Measurements from ENCODE around the gene FN3K. TPM values are rescaled to one million over a fixed set of nuclear protein-coding genes. Genes with fewer than 3 reads are reported as not detected.

The FN3K gene
- total and polyA plus RNA-seq, 2 donors = 0.24 to 1.5 TPM

- H3K27ac ChIP-seq (ENCODE audit: low read depth in 1 of 2, low read length in 1 of 2) = no peak overlapping the region
- 98% methylated on average over 22 of the region's 22 CpGs for WGBS
- peaks cover 7 to 8% of the 10 kb centered on the region in 2 donors for H3K4me1 ChIP-seq (ENCODE audit: control insufficient read depth in 2 of 2, insufficient read depth in 2 of 2, low read length in 2 of 2)
- peaks cover 3 to 32% of the 10 kb centered on the region in 2 donors for H3K9me3 ChIP-seq (ENCODE audit: control insufficient read depth in 2 of 2, insufficient read depth in 1 of 2, low read length in 1 of 2)
- H3K4me3 ChIP-seq (ENCODE audit: low read length in 2 of 2) = no peak overlapping the region
- peaks cover 13 to 23% of the 10 kb centered on the region in 2 donors for H3K27me3 ChIP-seq (ENCODE audit: control insufficient read depth in 2 of 2, insufficient read depth in 1 of 2, low read length in 1 of 2)
- no peaks in the 10 kb centered on the region for H3K36me3 ChIP-seq (ENCODE audit: control insufficient read depth in 2 of 2, insufficient read depth in 2 of 2, low read length in 1 of 2)
- no peak for DNase-seq (ENCODE audit: low read depth in 6 of 9, low spot score in 9 of 9)
Measured at GRCh38 chr17:82693168-82693867, 42.1 kb upstream of the FN3K start.

GRCh38 chr17:82694647-82695046 lies 40.8 kb upstream of the FN3K start:
- no peak overlapping the region for H3K27ac ChIP-seq (ENCODE audit: low read depth in 1 of 2, low read length in 1 of 2)
- 84% methylated on average over 2 of the region's 2 CpGs for WGBS
- peaks cover 5 to 32% of the 10 kb centered on the region in 2 donors for H3K9me3 ChIP-seq (ENCODE audit: control insufficient read depth in 2 of 2, insufficient read depth in 1 of 2, low read length in 1 of 2)
- H3K27me3 ChIP-seq (ENCODE audit: control insufficient read depth in 2 of 2, insufficient read depth in 1 of 2, low read length in 1 of 2) = peaks cover 16 to 32% of the 10 kb centered on the region in 2 donors
- H3K4me1 ChIP-seq (ENCODE audit: control insufficient read depth in 2 of 2, insufficient read depth in 2 of 2, low read length in 2 of 2) = peaks cover 7 to 12% of the 10 kb centered on the region in 2 donors
- no peak overlapping the region for H3K4me3 ChIP-seq (ENCODE audit: low read length in 2 of 2)
- H3K36me3 ChIP-seq (ENCODE audit: control insufficient read depth in 2 of 2, insufficient read depth in 2 of 2, low read length in 1 of 2) = no peaks in the 10 kb centered on the region
- DNase-seq (ENCODE audit: low read depth in 6 of 9, low spot score in 9 of 9) = no peak

- DNase-seq (ENCODE audit: low read depth in 6 of 9, low spot score in 9 of 9) = no peak
- WGBS = 98% methylated on average over 16 of the region's 17 CpGs
- Histone ChIP-seq H3K9me3 (ENCODE audit: control insufficient read depth in 2 of 2, insufficient read depth in 1 of 2, low read length in 1 of 2) (peaks cover 5 to 32% of the 10 kb centered on the region in 2 donors), H3K4me1 (ENCODE audit: control insufficient read depth in 2 of 2, insufficient read depth in 2 of 2, low read length in 2 of 2) (peaks cover 7 to 12% of the 10 kb centered on the region in 2 donors), H3K4me3 (ENCODE audit: low read length in 2 of 2) (no peak overlapping the region), H3K27me3 (ENCODE audit: control insufficient read depth in 2 of 2, insufficient read depth in 1 of 2, low read length in 1 of 2) (peaks cover 16 to 43% of the 10 kb centered on the region in 2 donors), H3K36me3 (ENCODE audit: control insufficient read depth in 2 of 2, insufficient read depth in 2 of 2, low read length in 1 of 2) (no peaks in the 10 kb centered on the region), H3K27ac (ENCODE audit: low read depth in 1 of 2, low read length in 1 of 2) (no peak overlapping the region)
Measured at GRCh38 chr17:82696259-82696658, 39.2 kb upstream of the FN3K start.

- peaks cover 7 to 12% of the 10 kb centered on the region in 2 donors for H3K4me1 ChIP-seq (ENCODE audit: control insufficient read depth in 2 of 2, insufficient read depth in 2 of 2, low read length in 2 of 2)
- H3K4me3 ChIP-seq (ENCODE audit: low read length in 2 of 2) = peak overlapping the region; percentile 33 to 62
- H3K9me3 ChIP-seq (ENCODE audit: control insufficient read depth in 2 of 2, insufficient read depth in 1 of 2, low read length in 1 of 2) = peaks cover 5 to 32% of the 10 kb centered on the region in 2 donors
- H3K36me3 ChIP-seq (ENCODE audit: control insufficient read depth in 2 of 2, insufficient read depth in 2 of 2, low read length in 1 of 2) = no peaks in the 10 kb centered on the region
- H3K27me3 ChIP-seq (ENCODE audit: control insufficient read depth in 2 of 2, insufficient read depth in 1 of 2, low read length in 1 of 2) = peaks cover 16 to 43% of the 10 kb centered on the region in 2 donors
- H3K27ac ChIP-seq (ENCODE audit: low read depth in 1 of 2, low read length in 1 of 2) = no peak overlapping the region
- WGBS = 45% methylated on average over 48 of the region's 48 CpGs
- DNase-seq (ENCODE audit: low read depth in 6 of 9, low spot score in 9 of 9) = no peak
Measured at GRCh38 chr17:82696916-82697807, 38.3 kb upstream of the FN3K start.

GRCh38 chr17:82697808-82698064 lies 37.7 kb upstream of the FN3K start:
- no peak overlapping the region for H3K27ac ChIP-seq (ENCODE audit: low read depth in 1 of 2, low read length in 1 of 2)
- 3% methylated on average over 32 of the region's 32 CpGs for WGBS
- DNase-seq (ENCODE audit: low read depth in 6 of 9, low spot score in 9 of 9) = no peak
- H3K36me3 ChIP-seq (ENCODE audit: control insufficient read depth in 2 of 2, insufficient read depth in 2 of 2, low read length in 1 of 2) = no peaks in the 10 kb centered on the region
- H3K4me1 ChIP-seq (ENCODE audit: control insufficient read depth in 2 of 2, insufficient read depth in 2 of 2, low read length in 2 of 2) = peaks cover 7 to 12% of the 10 kb centered on the region in 2 donors
- peak overlapping the region; percentile 33 to 62 for H3K4me3 ChIP-seq (ENCODE audit: low read length in 2 of 2)
- peaks cover 5 to 32% of the 10 kb centered on the region in 2 donors for H3K9me3 ChIP-seq (ENCODE audit: control insufficient read depth in 2 of 2, insufficient read depth in 1 of 2, low read length in 1 of 2)
- peaks cover 16 to 43% of the 10 kb centered on the region in 2 donors for H3K27me3 ChIP-seq (ENCODE audit: control insufficient read depth in 2 of 2, insufficient read depth in 1 of 2, low read length in 1 of 2)

DNA sequence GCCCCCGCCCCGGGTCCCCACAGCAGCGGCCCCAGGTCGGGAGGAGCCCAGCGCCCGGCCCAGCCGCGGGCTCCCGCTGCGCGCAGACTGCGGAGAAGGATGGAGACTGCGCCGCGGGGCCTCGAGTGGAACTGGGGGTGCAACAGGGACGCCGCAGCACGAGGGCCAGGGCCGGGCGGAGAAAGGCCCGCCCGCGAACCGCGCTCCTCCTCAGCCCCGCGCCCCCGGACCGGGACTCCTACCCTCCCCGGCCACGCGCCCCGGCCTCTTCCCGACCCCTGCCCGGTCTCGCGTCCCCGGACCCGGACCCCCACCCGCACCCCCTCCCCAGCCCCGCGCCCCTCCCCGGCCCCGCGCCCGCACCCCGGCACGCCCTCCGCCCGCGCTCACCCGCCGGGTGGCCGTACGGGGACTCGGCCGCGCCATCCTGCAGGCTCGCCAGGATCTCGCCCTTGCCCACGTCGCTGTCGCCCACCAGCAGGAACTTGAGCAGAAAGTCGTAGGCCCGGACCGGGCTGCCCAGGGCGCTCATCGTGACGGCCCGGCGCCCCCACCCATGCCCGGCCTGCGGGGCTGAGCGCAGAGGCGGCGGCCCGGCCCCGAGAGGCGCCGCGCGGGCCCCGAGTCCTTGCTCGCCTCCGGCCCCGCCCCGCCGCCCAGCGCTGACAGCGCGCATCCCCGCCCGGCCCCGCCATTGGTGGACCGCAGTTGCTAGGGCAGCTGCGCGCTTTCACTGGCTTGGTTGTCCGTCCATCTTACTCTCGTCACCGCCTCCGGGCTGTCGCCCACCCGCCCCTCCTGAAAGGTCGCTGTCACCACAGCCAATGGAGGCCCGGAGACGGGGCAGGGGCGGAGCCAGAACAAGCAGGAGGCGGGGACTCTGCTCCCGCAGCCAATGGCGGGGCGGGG lies 37.1 kb upstream of the FN3K start, which contains the start of gene RAB40B:
Gene RAB40B (minus strand): TSS at position 634 of the 909 bp plus-strand sequence. CDS start 102 bp downstream, at position 532.
- Histone ChIP-seq H3K36me3 (ENCODE audit: control insufficient read depth in 2 of 2, insufficient read depth in 2 of 2, low read length in 1 of 2) (no peaks in the 10 kb centered on the region), H3K4me3 (ENCODE audit: low read length in 2 of 2) (peak within 1 kb of the TSS; percentile 37 to 62), H3K27ac (ENCODE audit: low read depth in 1 of 2, low read length in 1 of 2) (no peak within 1 kb of the TSS), H3K4me1 (ENCODE audit: control insufficient read depth in 2 of 2, insufficient read depth in 2 of 2, low read length in 2 of 2) (peaks cover 7 to 12% of the 10 kb centered on the region in 2 donors), H3K9me3 (ENCODE audit: control insufficient read depth in 2 of 2, insufficient read depth in 1 of 2, low read length in 1 of 2) (peaks cover 5 to 32% of the 10 kb centered on the region in 2 donors), H3K27me3 (ENCODE audit: control insufficient read depth in 2 of 2, insufficient read depth in 1 of 2, low read length in 1 of 2) (peaks cover 16 to 43% of the 10 kb centered on the region in 2 donors)
- under 1% methylated on average over 112 of the region's 112 CpGs for WGBS
- peak; percentile 82 to 97 (median 92) for DNase-seq (ENCODE audit: low read depth in 6 of 9, low spot score in 9 of 9)

GRCh38 chr17:82698974-82699442 lies 36.4 kb upstream of the FN3K start:
- peak overlapping the region; percentile 29 to 62 for H3K4me3 ChIP-seq (ENCODE audit: low read length in 2 of 2)
- H3K4me1 ChIP-seq (ENCODE audit: control insufficient read depth in 2 of 2, insufficient read depth in 2 of 2, low read length in 2 of 2) = peaks cover 7 to 12% of the 10 kb centered on the region in 2 donors
- WGBS = 9% methylated on average over 45 of the region's 45 CpGs
- peaks cover 5 to 29% of the 10 kb centered on the region in 2 donors for H3K9me3 ChIP-seq (ENCODE audit: control insufficient read depth in 2 of 2, insufficient read depth in 1 of 2, low read length in 1 of 2)
- no peaks in the 10 kb centered on the region for H3K36me3 ChIP-seq (ENCODE audit: control insufficient read depth in 2 of 2, insufficient read depth in 2 of 2, low read length in 1 of 2)
- H3K27me3 ChIP-seq (ENCODE audit: control insufficient read depth in 2 of 2, insufficient read depth in 1 of 2, low read length in 1 of 2) = peaks cover 16 to 43% of the 10 kb centered on the region in 2 donors
- no peak for DNase-seq (ENCODE audit: low read depth in 6 of 9, low spot score in 9 of 9)
- no peak overlapping the region for H3K27ac ChIP-seq (ENCODE audit: low read depth in 1 of 2, low read length in 1 of 2)

DNA sequence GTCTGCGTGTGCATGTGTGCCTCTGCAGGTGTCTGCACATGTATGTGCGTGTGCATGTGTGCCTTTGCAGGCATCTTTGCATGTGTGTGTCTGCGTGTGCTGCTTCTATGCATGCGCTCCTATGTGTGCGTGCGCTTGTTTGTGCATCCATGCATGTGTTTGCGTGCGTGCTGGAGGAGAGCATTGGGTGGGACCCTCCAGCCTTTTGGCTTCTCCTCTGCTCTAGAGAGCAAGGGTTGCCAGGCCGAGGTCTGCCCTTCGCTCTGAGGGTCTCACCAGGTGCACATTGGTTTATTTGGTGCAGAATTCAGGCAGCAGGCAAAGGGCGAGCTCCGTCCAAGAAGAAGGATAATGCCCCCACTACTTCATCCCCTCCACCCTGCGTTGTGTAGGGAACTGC lies 35.9 kb upstream of the FN3K start:
- peaks cover 7 to 12% of the 10 kb centered on the region in 2 donors for H3K4me1 ChIP-seq (ENCODE audit: control insufficient read depth in 2 of 2, insufficient read depth in 2 of 2, low read length in 2 of 2)
- H3K27me3 ChIP-seq (ENCODE audit: control insufficient read depth in 2 of 2, insufficient read depth in 1 of 2, low read length in 1 of 2) = peaks cover 16 to 43% of the 10 kb centered on the region in 2 donors
- no peaks in the 10 kb centered on the region for H3K36me3 ChIP-seq (ENCODE audit: control insufficient read depth in 2 of 2, insufficient read depth in 2 of 2, low read length in 1 of 2)
- no peak overlapping the region for H3K4me3 ChIP-seq (ENCODE audit: low read length in 2 of 2)
- H3K9me3 ChIP-seq (ENCODE audit: control insufficient read depth in 2 of 2, insufficient read depth in 1 of 2, low read length in 1 of 2) = peaks cover 4 to 24% of the 10 kb centered on the region in 2 donors
- DNase-seq (ENCODE audit: low read depth in 6 of 9, low spot score in 9 of 9) = no peak
- WGBS = 92% methylated on average over 13 of the region's 13 CpGs
- H3K27ac ChIP-seq (ENCODE audit: low read depth in 1 of 2, low read length in 1 of 2) = no peak overlapping the region
